Measurements from ENCODE around the gene TAF11.
"Not testable (repeated sequence)": the region's sequence is repeated elsewhere in the genome, so short reads cannot be mapped to it uniquely, and the experiment has no call there.

The TAF11 gene

GRCh38 chr6:34851361-34851760, 36.5 kb downstream of the TAF11 start:
- Histone ChIP-seq H3K4me1 (ENCODE audit: control insufficient read depth in 2 of 2, insufficient read depth in 2 of 2, low read length in 2 of 2) (no peaks in the 10 kb centered on the region), H3K4me3 (ENCODE audit: low read length in 2 of 2) (no peak overlapping the region), H3K9me3 (ENCODE audit: control insufficient read depth in 2 of 2, low read length in 2 of 2) (no peaks in the 10 kb centered on the region), H3K9ac (ENCODE audit: low read depth in 1 of 2, low read length in 2 of 2) (no peak overlapping the region), H3K27me3 (ENCODE audit: control insufficient read depth in 2 of 2, insufficient read depth in 2 of 2, low read length in 2 of 2) (no peaks in the 10 kb centered on the region), H3K27ac (ENCODE audit: low read depth in 2 of 2, low read length in 2 of 2) (no peak overlapping the region), H3K36me3 (ENCODE audit: control insufficient read depth in 2 of 2, insufficient read depth in 2 of 2, low read length in 2 of 2) (peaks cover 10 to 25% of the 10 kb centered on the region in 2 donors)

GRCh38 chr6:34849066-34849465, 38.8 kb downstream of the TAF11 start:
- not testable (repeated sequence) for H3K4me1 ChIP-seq (ENCODE audit: control insufficient read depth in 2 of 2, insufficient read depth in 2 of 2, low read length in 2 of 2); H3K27ac ChIP-seq (ENCODE audit: low read depth in 2 of 2, low read length in 2 of 2); H3K9ac ChIP-seq (ENCODE audit: low read depth in 1 of 2, low read length in 2 of 2); H3K27me3 ChIP-seq (ENCODE audit: control insufficient read depth in 2 of 2, insufficient read depth in 2 of 2, low read length in 2 of 2); H3K4me3 ChIP-seq (ENCODE audit: low read length in 2 of 2); H3K9me3 ChIP-seq (ENCODE audit: control insufficient read depth in 2 of 2, low read length in 2 of 2)
- H3K36me3 ChIP-seq (ENCODE audit: control insufficient read depth in 2 of 2, insufficient read depth in 2 of 2, low read length in 2 of 2): peaks cover 6 to 14% of the 10 kb centered on the region in 2 donors

DNA sequence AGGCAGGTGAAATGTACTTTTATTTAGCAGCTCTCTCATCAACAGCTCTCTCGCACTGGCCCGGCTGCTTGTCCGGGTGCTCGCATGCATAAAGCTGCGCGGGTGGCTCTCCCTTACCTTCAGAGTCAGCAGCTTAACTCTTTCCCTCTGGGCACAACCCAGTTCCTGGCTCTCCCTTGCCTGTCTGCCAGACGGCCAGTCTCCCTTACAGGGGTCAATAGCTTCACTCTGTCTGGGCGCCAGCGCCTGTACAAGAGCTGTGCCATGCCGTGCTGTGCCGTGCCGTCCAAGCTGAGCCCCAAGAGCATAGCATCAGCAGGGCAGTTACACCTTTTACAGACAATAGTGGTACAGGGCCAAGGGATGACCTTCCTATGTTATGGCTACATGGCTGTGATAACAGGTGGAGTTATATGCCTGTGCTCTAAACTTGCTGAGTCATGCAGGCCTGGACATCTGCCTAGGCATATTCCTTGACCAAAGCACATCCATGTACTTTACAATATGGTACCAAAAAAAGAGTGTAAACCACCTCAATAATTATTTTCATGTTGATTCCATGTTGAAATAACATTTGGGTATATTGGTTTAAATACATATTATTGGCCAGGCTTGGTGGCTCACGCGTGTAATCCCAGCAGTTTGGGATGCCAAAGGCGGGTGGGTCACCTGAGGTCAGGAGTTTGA, 48.0 kb downstream of the TAF11 start:
- H3K36me3 ChIP-seq (ENCODE audit: control insufficient read depth in 2 of 2, insufficient read depth in 2 of 2, low read length in 2 of 2): peaks cover 12 to 16% of the 10 kb centered on the region in 2 donors
- no peaks in the 10 kb centered on the region for H3K27me3 ChIP-seq (ENCODE audit: control insufficient read depth in 2 of 2, insufficient read depth in 2 of 2, low read length in 2 of 2)
- H3K4me3 ChIP-seq (ENCODE audit: low read length in 2 of 2): no peak overlapping the region
- H3K9ac ChIP-seq (ENCODE audit: low read depth in 1 of 2, low read length in 2 of 2): no peak overlapping the region
- no peaks in the 10 kb centered on the region for H3K4me1 ChIP-seq (ENCODE audit: control insufficient read depth in 2 of 2, insufficient read depth in 2 of 2, low read length in 2 of 2)
- no peak overlapping the region for H3K27ac ChIP-seq (ENCODE audit: low read depth in 2 of 2, low read length in 2 of 2)
- no peaks in the 10 kb centered on the region for H3K9me3 ChIP-seq (ENCODE audit: control insufficient read depth in 2 of 2, low read length in 2 of 2)

DNA sequence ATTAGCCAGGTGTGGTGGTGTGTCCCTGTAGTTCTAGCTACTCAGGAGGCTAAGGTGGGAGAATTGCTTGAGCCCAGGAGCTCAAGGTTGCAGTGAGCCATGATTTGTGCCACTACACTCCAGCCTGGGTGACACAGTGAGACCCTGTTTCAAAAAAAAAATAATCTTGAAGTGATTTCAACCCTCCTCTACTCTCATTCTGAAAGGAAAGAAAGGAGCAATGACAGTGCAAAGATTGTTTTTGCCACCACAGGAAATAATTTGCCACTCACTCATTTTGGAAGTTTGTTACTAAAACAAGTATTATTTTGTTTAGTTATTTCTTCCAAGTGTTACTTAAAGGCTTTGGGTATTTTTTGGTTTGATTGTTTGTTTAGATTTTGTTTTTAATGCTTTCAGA, 50.3 kb downstream of the TAF11 start:
- H3K27me3 ChIP-seq (ENCODE audit: control insufficient read depth in 2 of 2, insufficient read depth in 2 of 2, low read length in 2 of 2): no peaks in the 10 kb centered on the region
- no peak overlapping the region for H3K9ac ChIP-seq (ENCODE audit: low read depth in 1 of 2, low read length in 2 of 2)
- H3K27ac ChIP-seq (ENCODE audit: low read depth in 2 of 2, low read length in 2 of 2): no peak overlapping the region
- H3K36me3 ChIP-seq (ENCODE audit: control insufficient read depth in 2 of 2, insufficient read depth in 2 of 2, low read length in 2 of 2): peaks cover 20 to 24% of the 10 kb centered on the region in 2 donors
- no peak overlapping the region for H3K4me3 ChIP-seq (ENCODE audit: low read length in 2 of 2)
- H3K4me1 ChIP-seq (ENCODE audit: control insufficient read depth in 2 of 2, insufficient read depth in 2 of 2, low read length in 2 of 2): no peaks in the 10 kb centered on the region
- H3K9me3 ChIP-seq (ENCODE audit: control insufficient read depth in 2 of 2, low read length in 2 of 2): no peaks in the 10 kb centered on the region

GRCh38 chr6:34836451-34836850, 51.4 kb downstream of the TAF11 start:
- H3K36me3 ChIP-seq (ENCODE audit: control insufficient read depth in 2 of 2, insufficient read depth in 2 of 2, low read length in 2 of 2): peaks cover 20 to 24% of the 10 kb centered on the region in 2 donors
- no peak overlapping the region for H3K27ac ChIP-seq (ENCODE audit: low read depth in 2 of 2, low read length in 2 of 2)
- no peaks in the 10 kb centered on the region for H3K4me1 ChIP-seq (ENCODE audit: control insufficient read depth in 2 of 2, insufficient read depth in 2 of 2, low read length in 2 of 2)
- no peak overlapping the region for H3K4me3 ChIP-seq (ENCODE audit: low read length in 2 of 2)
- H3K9me3 ChIP-seq (ENCODE audit: control insufficient read depth in 2 of 2, low read length in 2 of 2): no peaks in the 10 kb centered on the region
- H3K27me3 ChIP-seq (ENCODE audit: control insufficient read depth in 2 of 2, insufficient read depth in 2 of 2, low read length in 2 of 2): no peaks in the 10 kb centered on the region
- no peak overlapping the region for H3K9ac ChIP-seq (ENCODE audit: low read depth in 1 of 2, low read length in 2 of 2)

DNA sequence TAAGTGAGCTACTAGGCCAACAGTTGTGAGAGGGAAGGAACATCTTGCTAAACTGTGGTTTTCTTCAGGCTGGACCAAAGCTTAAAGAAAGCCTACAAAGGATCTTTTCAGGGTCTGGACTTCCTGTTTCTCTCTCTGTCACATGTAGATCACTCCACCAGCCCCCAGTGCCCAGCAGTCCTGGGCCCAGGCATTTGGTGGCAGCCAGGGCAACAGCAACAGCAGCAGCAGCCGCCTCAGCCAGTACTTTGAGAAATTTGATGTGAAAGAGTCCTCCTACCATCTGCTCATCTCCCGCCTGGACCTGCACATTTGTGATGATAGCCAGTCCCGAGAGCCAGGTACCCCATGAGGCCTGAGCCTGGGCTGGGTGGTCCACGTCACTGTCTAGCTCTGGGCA, 51.8 kb downstream of the TAF11 start:
- Histone ChIP-seq H3K36me3 (ENCODE audit: control insufficient read depth in 2 of 2, insufficient read depth in 2 of 2, low read length in 2 of 2) (peaks cover 20 to 24% of the 10 kb centered on the region in 2 donors), H3K9ac (ENCODE audit: low read depth in 1 of 2, low read length in 2 of 2) (no peak overlapping the region), H3K4me3 (ENCODE audit: low read length in 2 of 2) (no peak overlapping the region), H3K4me1 (ENCODE audit: control insufficient read depth in 2 of 2, insufficient read depth in 2 of 2, low read length in 2 of 2) (no peaks in the 10 kb centered on the region), H3K9me3 (ENCODE audit: control insufficient read depth in 2 of 2, low read length in 2 of 2) (no peaks in the 10 kb centered on the region), H3K27ac (ENCODE audit: low read depth in 2 of 2, low read length in 2 of 2) (peak overlapping the region in 1 of 2 donors; percentile 35), H3K27me3 (ENCODE audit: control insufficient read depth in 2 of 2, insufficient read depth in 2 of 2, low read length in 2 of 2) (no peaks in the 10 kb centered on the region)

- Histone ChIP-seq H3K27me3 (ENCODE audit: control insufficient read depth in 2 of 2, insufficient read depth in 2 of 2, low read length in 2 of 2) (no peaks in the 10 kb centered on the region), H3K36me3 (ENCODE audit: control insufficient read depth in 2 of 2, insufficient read depth in 2 of 2, low read length in 2 of 2) (peaks cover 20 to 25% of the 10 kb centered on the region in 2 donors), H3K4me3 (ENCODE audit: low read length in 2 of 2) (no peak overlapping the region), H3K9ac (ENCODE audit: low read depth in 1 of 2, low read length in 2 of 2) (no peak overlapping the region), H3K4me1 (ENCODE audit: control insufficient read depth in 2 of 2, insufficient read depth in 2 of 2, low read length in 2 of 2) (no peaks in the 10 kb centered on the region), H3K9me3 (ENCODE audit: control insufficient read depth in 2 of 2, low read length in 2 of 2) (no peaks in the 10 kb centered on the region), H3K27ac (ENCODE audit: low read depth in 2 of 2, low read length in 2 of 2) (no peak overlapping the region)
These were observed 52.9 kb downstream of the TAF11 start for GRCh38 chr6:34834789-34835518.

DNA sequence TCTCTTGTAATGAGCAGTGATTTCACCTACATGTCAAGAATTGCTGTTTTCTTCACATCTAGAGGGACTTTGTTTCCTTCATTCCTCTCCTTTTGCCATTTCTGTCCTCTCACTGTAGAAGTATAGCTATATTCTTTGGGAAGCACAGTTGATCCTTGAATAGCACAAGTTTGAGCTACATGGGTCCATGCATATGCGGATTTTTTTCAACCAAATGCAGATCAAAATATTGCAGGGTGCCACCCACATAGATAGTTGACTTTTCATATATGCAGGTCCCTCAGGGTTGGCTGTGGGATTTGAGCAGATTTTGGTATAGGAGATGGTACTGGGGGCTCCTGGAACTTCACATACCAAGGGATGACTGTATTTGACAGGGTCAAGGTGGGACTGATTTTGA, 54.9 kb downstream of the TAF11 start:
- Histone ChIP-seq H3K36me3 (ENCODE audit: control insufficient read depth in 2 of 2, insufficient read depth in 2 of 2, low read length in 2 of 2) (peaks cover 23 to 28% of the 10 kb centered on the region in 2 donors), H3K4me1 (ENCODE audit: control insufficient read depth in 2 of 2, insufficient read depth in 2 of 2, low read length in 2 of 2) (no peaks in the 10 kb centered on the region), H3K9me3 (ENCODE audit: control insufficient read depth in 2 of 2, low read length in 2 of 2) (no peaks in the 10 kb centered on the region), H3K4me3 (ENCODE audit: low read length in 2 of 2) (no peak overlapping the region), H3K27me3 (ENCODE audit: control insufficient read depth in 2 of 2, insufficient read depth in 2 of 2, low read length in 2 of 2) (no peaks in the 10 kb centered on the region), H3K9ac (ENCODE audit: low read depth in 1 of 2, low read length in 2 of 2) (no peak overlapping the region), H3K27ac (ENCODE audit: low read depth in 2 of 2, low read length in 2 of 2) (no peak overlapping the region)

GRCh38 chr6:34829137-34829536, 58.7 kb downstream of the TAF11 start:
- Histone ChIP-seq H3K27me3 (ENCODE audit: control insufficient read depth in 2 of 2, insufficient read depth in 2 of 2, low read length in 2 of 2) (no peaks in the 10 kb centered on the region), H3K9me3 (ENCODE audit: control insufficient read depth in 2 of 2, low read length in 2 of 2) (no peaks in the 10 kb centered on the region), H3K4me1 (ENCODE audit: control insufficient read depth in 2 of 2, insufficient read depth in 2 of 2, low read length in 2 of 2) (no peaks in the 10 kb centered on the region), H3K9ac (ENCODE audit: low read depth in 1 of 2, low read length in 2 of 2) (no peak overlapping the region), H3K27ac (ENCODE audit: low read depth in 2 of 2, low read length in 2 of 2) (no peak overlapping the region), H3K36me3 (ENCODE audit: control insufficient read depth in 2 of 2, insufficient read depth in 2 of 2, low read length in 2 of 2) (peaks cover 9 to 24% of the 10 kb centered on the region in 2 donors), H3K4me3 (ENCODE audit: low read length in 2 of 2) (no peak overlapping the region)
